GM23338 (cell line): ENCODE measurements around the gene SLC50A1. TPM values are rescaled to one million over a fixed set of nuclear protein-coding genes. Genes with fewer than 3 reads are reported as not detected.

Experiments
- ATAC-seq: fragments of 200-7000 bp; cut with Tn5 transposase; 3 replicates; pipeline ENCODE4 v1.9.1; 2020
- DNase-seq: peaks from one replicate; pipeline ENCODE4 v3.0.0-alpha.2; 2015; ENCODE audit warnings: low spot score
- H2AFZ ChIP-seq: fragments of 200-600 bp; sonication (generic); 2 replicates; pipeline ENCODE4 v1.8.0; 2016; ENCODE audit warnings: antibody characterized with exemption, mild to moderate bottlenecking, moderate library complexity
- H3F3A ChIP-seq: fragments of 200-600 bp; sonication (generic); replicated peaks from 2 replicates; pipeline ENCODE4 v1.8.0; 2017; ENCODE audit warnings: antibody characterized with exemption, mixed run types, low read depth
- H3K27ac ChIP-seq: fragments of 200-600 bp; sonication (generic); 2 replicates; pipeline ENCODE4 v1.6.1; 2016; ENCODE audit warnings: low read depth
- H3K27me3 ChIP-seq: fragments of 200-600 bp; sonication (generic); 2 replicates; pipeline ENCODE4 v1.8.0; 2016; ENCODE audit warnings: mild to moderate bottlenecking, mixed run types, moderate library complexity; ENCODE audit not compliant: insufficient read depth
- H3K36me3 ChIP-seq: fragments of 200-600 bp; sonication (generic); 2 replicates; pipeline ENCODE4 v1.8.0; 2016; ENCODE audit warnings: mild to moderate bottlenecking; ENCODE audit not compliant: insufficient read depth
- H3K4me1 ChIP-seq: fragments of 200-600 bp; sonication (generic); 2 replicates; pipeline ENCODE4 v1.8.0; 2016; ENCODE audit warnings: mild to moderate bottlenecking, moderate library complexity; ENCODE audit not compliant: insufficient read depth
- H3K4me2 ChIP-seq: fragments of 200-600 bp; sonication (generic); 2 replicates; pipeline ENCODE4 v1.7.1; 2017; ENCODE audit warnings: mixed run types
- H3K4me3 ChIP-seq: fragments of 200-600 bp; sonication (generic); 2 replicates; pipeline ENCODE4 v1.6.1; 2016; ENCODE audit warnings: mixed run types
- H3K79me2 ChIP-seq: fragments of 200-600 bp; sonication (generic); replicated peaks from 2 replicates; pipeline ENCODE4 v1.8.0; 2017; ENCODE audit warnings: mild to moderate bottlenecking; ENCODE audit not compliant: insufficient read depth
- H3K9me2 ChIP-seq: fragments of 200-600 bp; sonication (generic); 2 replicates; pipeline ENCODE4 v1.8.0; 2017; ENCODE audit not compliant: insufficient read depth
- H4K20me1 ChIP-seq: fragments of 200-600 bp; sonication (generic); replicated peaks from 2 replicates; pipeline ENCODE4 v1.8.0; 2017; ENCODE audit warnings: mild to moderate bottlenecking; ENCODE audit not compliant: insufficient read depth
- H3K27ac Mint-ChIP-seq: 2 replicates; pipeline ENCODE4 v1.8.0; 2020; ENCODE audit warnings: inconsistent platforms, mild to moderate bottlenecking, moderate library complexity, mixed read lengths
- H3K27me3 Mint-ChIP-seq: 3 replicates; pipeline ENCODE4 v1.8.0; 2022; ENCODE audit warnings: low read depth, mild to moderate bottlenecking, moderate library complexity, mixed read lengths, inconsistent platforms; ENCODE audit not compliant: insufficient read depth, poor library complexity
- H3K36me3 Mint-ChIP-seq: 3 replicates; pipeline ENCODE4 v1.8.0; 2021; ENCODE audit warnings: low read depth, mild to moderate bottlenecking, inconsistent platforms, moderate library complexity, mixed read lengths
- H3K4me1 Mint-ChIP-seq: 3 replicates; pipeline ENCODE4 v1.8.0; 2020; ENCODE audit warnings: mild to moderate bottlenecking, inconsistent platforms, mixed read lengths
- H3K4me3 Mint-ChIP-seq: 3 replicates; pipeline ENCODE4 v1.8.0; 2021; ENCODE audit warnings: moderate library complexity, mild to moderate bottlenecking, inconsistent platforms, mixed read lengths
- H3K9me3 Mint-ChIP-seq: 3 replicates; pipeline ENCODE4 v1.8.0; 2020; ENCODE audit warnings: moderate library complexity, mild to moderate bottlenecking, inconsistent platforms, mixed read lengths
- CREB1 ChIP-seq: fragments of 250-450 bp; sonication (Bioruptor Pico); IDR thresholded peaks from 2 replicates; pipeline ENCODE4 v1.5.0; 2020; ENCODE audit warnings: low read depth, mild to moderate bottlenecking, moderate library complexity
- EZH2 ChIP-seq: fragments of 200-600 bp; sonication (generic); IDR thresholded peaks from one replicate; pipeline ENCODE4 v1.8.0; 2017; ENCODE audit warnings: antibody characterized with exemption, mild to moderate bottlenecking, low read depth; ENCODE audit not compliant: unreplicated experiment
- EZH2phosphoT487 ChIP-seq: fragments of 200-600 bp; sonication (generic); IDR thresholded peaks from one replicate; pipeline ENCODE4 v1.8.1; 2018; ENCODE audit warnings: antibody characterized with exemption; ENCODE audit not compliant: unreplicated experiment
- JUNB ChIP-seq: IDR thresholded peaks from one replicate; pipeline ENCODE4 v1.6.1; 2016; ENCODE audit warnings: antibody characterized with exemption; ENCODE audit not compliant: unreplicated experiment
- NANOG ChIP-seq: IDR thresholded peaks from 2 replicates; pipeline ENCODE4 v1.6.1; 2016; ENCODE audit warnings: antibody characterized with exemption, borderline replicate concordance
- POLR2AphosphoS5 ChIP-seq: IDR thresholded peaks from 2 replicates; pipeline ENCODE4 v1.6.1; 2016; ENCODE audit warnings: antibody characterized with exemption, low read depth
- STAT1 ChIP-seq: IDR thresholded peaks from one replicate; pipeline ENCODE4 v1.6.1; 2016; ENCODE audit warnings: antibody characterized with exemption; ENCODE audit not compliant: unreplicated experiment
- ZNF114 ChIP-seq: fragments of 250-450 bp; sonication (Bioruptor Pico); IDR thresholded peaks from 2 replicates; pipeline ENCODE4 v1.5.0; 2020; ENCODE audit warnings: mild to moderate bottlenecking, moderate library complexity
- ZNF331 ChIP-seq: fragments of 250-450 bp; sonication (Bioruptor Pico); IDR thresholded peaks from 2 replicates; pipeline ENCODE4 v1.5.0; 2020; ENCODE audit warnings: low read depth, mild to moderate bottlenecking, moderate library complexity
- polyA plus RNA-seq: library from polyadenylated mRNA; unstranded; fragments of >200 nt; fragmentation: Nextera tagmentation; extraction: Ambion mirVana; gene quantifications from 2 replicates; pipeline ENCODE4 v1.2.1, GENCODE V29; 2016
- total RNA-seq: library from RNA; depleted of rRNA; stranded (reverse); fragments of >200 nt; shearing (Covaris generic); gene quantifications from 2 replicates; pipeline ENCODE4 v1.2.3, GENCODE V29; 2014
- TF ChIP-seq, protein P1 (sequence below), 2 experiments: fragments of 200-600 bp in 1 of 2; sonication (generic) in 1 of 2; conservative IDR thresholded peaks; 2 replicates each; pipeline versions ENCODE4 v1.5.1 to v1.6.1; 2016 to 2017; ENCODE audit warnings: antibody characterized with exemption in 2 of 2, low read depth in 2 of 2, mild to moderate bottlenecking in 2 of 2, moderate library complexity in 1 of 2
- TF ChIP-seq, protein P2 (sequence below): fragments of 250-450 bp; sonication (Bioruptor Pico); IDR thresholded peaks from 2 replicates; pipeline ENCODE4 v1.5.0; 2020; ENCODE audit warnings: mild to moderate bottlenecking, moderate library complexity
- TF ChIP-seq, protein P3 (sequence below): IDR thresholded peaks from 2 replicates; pipeline ENCODE4 v1.6.1; 2016; ENCODE audit warnings: antibody characterized with exemption
- TF ChIP-seq, protein P4 (sequence below): IDR thresholded peaks from one replicate; pipeline ENCODE4 v1.6.1; 2018; ENCODE audit warnings: antibody characterized with exemption; ENCODE audit not compliant: unreplicated experiment

SLC50A1 gene
- total and polyA plus RNA-seq, 2 experiments from 2014 or later = 30.0 to 63.9 TPM

DNA sequence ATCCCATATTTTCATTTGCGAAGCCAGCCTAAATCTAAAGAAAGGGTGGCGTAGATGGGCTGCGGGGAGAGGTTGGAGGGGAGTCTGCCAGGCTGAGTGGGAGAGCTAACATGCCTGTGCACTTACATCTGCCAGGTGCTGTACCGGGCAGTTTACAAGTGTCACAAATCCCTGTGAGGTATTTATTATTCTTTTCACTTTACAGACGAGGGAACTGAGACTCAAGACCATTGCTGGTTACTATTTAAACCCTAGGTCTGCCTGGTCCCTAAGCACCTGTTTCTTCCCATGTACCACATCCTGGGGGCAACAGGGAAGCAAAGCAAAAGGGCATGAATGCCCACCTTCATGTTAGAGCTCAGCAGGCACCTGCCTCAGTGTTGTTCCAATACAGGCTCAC is 27.4 kb upstream of the SLC50A1 start:
- Histone ChIP-seq H3K4me3 (no peak overlapping the region), H3K36me3 (no peaks in the 10 kb centered on the region), H3K4me2 (no peak overlapping the region), H3K9me2 (no peaks in the 10 kb centered on the region), H3K27ac (no peak overlapping the region), H3K27me3 (no peaks in the 10 kb centered on the region), H4K20me1 (no peaks in the 10 kb centered on the region), H2AFZ (no peak overlapping the region), H3K79me2 (no peaks in the 10 kb centered on the region), H3K4me1 (no peaks in the 10 kb centered on the region; the same call in 1 of the 2 replicates), H3F3A (0 out of 2 replicates have a peak, but pooled peaks cover 3% of the 10 kb centered on the region)
- ATAC-seq = no peak
- TF ChIP-seq NANOG (no peak), ZNF331 (CRISPR knock-in tag) (no peak), EZH2 (no peak), POLR2AphosphoS5 (no peak), EZH2phosphoT487 (no peak), STAT1 (no peak), CREB1 (CRISPR knock-in tag) (no peak), ZNF114 (CRISPR knock-in tag) (no peak), JUNB (no peak)
- TF ChIP-seq, protein P1, sequence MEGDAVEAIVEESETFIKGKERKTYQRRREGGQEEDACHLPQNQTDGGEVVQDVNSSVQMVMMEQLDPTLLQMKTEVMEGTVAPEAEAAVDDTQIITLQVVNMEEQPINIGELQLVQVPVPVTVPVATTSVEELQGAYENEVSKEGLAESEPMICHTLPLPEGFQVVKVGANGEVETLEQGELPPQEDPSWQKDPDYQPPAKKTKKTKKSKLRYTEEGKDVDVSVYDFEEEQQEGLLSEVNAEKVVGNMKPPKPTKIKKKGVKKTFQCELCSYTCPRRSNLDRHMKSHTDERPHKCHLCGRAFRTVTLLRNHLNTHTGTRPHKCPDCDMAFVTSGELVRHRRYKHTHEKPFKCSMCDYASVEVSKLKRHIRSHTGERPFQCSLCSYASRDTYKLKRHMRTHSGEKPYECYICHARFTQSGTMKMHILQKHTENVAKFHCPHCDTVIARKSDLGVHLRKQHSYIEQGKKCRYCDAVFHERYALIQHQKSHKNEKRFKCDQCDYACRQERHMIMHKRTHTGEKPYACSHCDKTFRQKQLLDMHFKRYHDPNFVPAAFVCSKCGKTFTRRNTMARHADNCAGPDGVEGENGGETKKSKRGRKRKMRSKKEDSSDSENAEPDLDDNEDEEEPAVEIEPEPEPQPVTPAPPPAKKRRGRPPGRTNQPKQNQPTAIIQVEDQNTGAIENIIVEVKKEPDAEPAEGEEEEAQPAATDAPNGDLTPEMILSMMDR (conservative IDR thresholded peaks at IDR 0.05; ENCODE audit: low read depth in 2 of 2) = no peak
- TF ChIP-seq, protein P2, sequence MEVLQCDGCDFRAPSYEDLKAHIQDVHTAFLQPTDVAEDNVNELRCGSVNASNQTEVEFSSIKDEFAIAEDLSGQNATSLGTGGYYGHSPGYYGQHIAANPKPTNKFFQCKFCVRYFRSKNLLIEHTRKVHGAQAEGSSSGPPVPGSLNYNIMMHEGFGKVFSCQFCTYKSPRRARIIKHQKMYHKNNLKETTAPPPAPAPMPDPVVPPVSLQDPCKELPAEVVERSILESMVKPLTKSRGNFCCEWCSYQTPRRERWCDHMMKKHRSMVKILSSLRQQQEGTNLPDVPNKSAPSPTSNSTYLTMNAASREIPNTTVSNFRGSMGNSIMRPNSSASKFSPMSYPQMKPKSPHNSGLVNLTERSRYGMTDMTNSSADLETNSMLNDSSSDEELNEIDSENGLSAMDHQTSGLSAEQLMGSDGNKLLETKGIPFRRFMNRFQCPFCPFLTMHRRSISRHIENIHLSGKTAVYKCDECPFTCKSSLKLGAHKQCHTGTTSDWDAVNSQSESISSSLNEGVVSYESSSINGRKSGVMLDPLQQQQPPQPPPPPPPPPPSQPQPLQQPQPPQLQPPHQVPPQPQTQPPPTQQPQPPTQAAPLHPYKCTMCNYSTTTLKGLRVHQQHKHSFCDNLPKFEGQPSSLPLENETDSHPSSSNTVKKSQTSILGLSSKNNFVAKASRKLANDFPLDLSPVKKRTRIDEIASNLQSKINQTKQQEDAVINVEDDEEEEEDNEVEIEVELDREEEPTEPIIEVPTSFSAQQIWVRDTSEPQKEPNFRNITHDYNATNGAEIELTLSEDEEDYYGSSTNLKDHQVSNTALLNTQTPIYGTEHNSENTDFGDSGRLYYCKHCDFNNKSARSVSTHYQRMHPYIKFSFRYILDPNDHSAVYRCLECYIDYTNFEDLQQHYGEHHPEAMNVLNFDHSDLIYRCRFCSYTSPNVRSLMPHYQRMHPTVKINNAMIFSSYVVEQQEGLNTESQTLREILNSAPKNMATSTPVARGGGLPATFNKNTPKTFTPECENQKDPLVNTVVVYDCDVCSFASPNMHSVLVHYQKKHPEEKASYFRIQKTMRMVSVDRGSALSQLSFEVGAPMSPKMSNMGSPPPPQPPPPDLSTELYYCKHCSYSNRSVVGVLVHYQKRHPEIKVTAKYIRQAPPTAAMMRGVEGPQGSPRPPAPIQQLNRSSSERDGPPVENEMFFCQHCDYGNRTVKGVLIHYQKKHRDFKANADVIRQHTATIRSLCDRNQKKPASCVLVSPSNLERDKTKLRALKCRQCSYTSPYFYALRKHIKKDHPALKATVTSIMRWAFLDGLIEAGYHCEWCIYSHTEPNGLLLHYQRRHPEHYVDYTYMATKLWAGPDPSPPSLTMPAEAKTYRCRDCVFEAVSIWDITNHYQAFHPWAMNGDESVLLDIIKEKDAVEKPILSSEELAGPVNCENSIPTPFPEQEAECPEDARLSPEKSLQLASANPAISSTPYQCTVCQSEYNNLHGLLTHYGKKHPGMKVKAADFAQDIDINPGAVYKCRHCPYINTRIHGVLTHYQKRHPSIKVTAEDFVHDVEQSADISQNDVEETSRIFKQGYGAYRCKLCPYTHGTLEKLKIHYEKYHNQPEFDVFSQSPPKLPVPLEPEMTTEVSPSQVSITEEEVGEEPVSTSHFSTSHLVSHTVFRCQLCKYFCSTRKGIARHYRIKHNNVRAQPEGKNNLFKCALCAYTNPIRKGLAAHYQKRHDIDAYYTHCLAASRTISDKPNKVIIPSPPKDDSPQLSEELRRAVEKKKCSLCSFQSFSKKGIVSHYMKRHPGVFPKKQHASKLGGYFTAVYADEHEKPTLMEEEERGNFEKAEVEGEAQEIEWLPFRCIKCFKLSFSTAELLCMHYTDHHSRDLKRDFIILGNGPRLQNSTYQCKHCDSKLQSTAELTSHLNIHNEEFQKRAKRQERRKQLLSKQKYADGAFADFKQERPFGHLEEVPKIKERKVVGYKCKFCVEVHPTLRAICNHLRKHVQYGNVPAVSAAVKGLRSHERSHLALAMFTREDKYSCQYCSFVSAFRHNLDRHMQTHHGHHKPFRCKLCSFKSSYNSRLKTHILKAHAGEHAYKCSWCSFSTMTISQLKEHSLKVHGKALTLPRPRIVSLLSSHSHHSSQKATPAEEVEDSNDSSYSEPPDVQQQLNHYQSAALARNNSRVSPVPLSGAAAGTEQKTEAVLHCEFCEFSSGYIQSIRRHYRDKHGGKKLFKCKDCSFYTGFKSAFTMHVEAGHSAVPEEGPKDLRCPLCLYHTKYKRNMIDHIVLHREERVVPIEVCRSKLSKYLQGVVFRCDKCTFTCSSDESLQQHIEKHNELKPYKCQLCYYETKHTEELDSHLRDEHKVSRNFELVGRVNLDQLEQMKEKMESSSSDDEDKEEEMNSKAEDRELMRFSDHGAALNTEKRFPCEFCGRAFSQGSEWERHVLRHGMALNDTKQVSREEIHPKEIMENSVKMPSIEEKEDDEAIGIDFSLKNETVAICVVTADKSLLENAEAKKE (CRISPR knock-in tag) = no peak
- TF ChIP-seq, protein P3, sequence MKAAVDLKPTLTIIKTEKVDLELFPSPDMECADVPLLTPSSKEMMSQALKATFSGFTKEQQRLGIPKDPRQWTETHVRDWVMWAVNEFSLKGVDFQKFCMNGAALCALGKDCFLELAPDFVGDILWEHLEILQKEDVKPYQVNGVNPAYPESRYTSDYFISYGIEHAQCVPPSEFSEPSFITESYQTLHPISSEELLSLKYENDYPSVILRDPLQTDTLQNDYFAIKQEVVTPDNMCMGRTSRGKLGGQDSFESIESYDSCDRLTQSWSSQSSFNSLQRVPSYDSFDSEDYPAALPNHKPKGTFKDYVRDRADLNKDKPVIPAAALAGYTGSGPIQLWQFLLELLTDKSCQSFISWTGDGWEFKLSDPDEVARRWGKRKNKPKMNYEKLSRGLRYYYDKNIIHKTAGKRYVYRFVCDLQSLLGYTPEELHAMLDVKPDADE = no peak
- TF ChIP-seq, protein P4, sequence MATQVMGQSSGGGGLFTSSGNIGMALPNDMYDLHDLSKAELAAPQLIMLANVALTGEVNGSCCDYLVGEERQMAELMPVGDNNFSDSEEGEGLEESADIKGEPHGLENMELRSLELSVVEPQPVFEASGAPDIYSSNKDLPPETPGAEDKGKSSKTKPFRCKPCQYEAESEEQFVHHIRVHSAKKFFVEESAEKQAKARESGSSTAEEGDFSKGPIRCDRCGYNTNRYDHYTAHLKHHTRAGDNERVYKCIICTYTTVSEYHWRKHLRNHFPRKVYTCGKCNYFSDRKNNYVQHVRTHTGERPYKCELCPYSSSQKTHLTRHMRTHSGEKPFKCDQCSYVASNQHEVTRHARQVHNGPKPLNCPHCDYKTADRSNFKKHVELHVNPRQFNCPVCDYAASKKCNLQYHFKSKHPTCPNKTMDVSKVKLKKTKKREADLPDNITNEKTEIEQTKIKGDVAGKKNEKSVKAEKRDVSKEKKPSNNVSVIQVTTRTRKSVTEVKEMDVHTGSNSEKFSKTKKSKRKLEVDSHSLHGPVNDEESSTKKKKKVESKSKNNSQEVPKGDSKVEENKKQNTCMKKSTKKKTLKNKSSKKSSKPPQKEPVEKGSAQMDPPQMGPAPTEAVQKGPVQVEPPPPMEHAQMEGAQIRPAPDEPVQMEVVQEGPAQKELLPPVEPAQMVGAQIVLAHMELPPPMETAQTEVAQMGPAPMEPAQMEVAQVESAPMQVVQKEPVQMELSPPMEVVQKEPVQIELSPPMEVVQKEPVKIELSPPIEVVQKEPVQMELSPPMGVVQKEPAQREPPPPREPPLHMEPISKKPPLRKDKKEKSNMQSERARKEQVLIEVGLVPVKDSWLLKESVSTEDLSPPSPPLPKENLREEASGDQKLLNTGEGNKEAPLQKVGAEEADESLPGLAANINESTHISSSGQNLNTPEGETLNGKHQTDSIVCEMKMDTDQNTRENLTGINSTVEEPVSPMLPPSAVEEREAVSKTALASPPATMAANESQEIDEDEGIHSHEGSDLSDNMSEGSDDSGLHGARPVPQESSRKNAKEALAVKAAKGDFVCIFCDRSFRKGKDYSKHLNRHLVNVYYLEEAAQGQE = no peak
- Mint-ChIP-seq H3K36me3 (no peaks in the 10 kb centered on the region), H3K27me3 (peaks cover 1% of the 10 kb centered on the region), H3K4me1 (0 out of 3 replicates have a peak, but pooled peaks cover 2% of the 10 kb centered on the region), H3K4me3 (no peak overlapping the region), H3K27ac (no peak overlapping the region), H3K9me3 (no peaks in the 10 kb centered on the region)
- DNase-seq = no peak
